ENCODE results near the gene CXXC4.

The CXXC4 gene

DNA sequence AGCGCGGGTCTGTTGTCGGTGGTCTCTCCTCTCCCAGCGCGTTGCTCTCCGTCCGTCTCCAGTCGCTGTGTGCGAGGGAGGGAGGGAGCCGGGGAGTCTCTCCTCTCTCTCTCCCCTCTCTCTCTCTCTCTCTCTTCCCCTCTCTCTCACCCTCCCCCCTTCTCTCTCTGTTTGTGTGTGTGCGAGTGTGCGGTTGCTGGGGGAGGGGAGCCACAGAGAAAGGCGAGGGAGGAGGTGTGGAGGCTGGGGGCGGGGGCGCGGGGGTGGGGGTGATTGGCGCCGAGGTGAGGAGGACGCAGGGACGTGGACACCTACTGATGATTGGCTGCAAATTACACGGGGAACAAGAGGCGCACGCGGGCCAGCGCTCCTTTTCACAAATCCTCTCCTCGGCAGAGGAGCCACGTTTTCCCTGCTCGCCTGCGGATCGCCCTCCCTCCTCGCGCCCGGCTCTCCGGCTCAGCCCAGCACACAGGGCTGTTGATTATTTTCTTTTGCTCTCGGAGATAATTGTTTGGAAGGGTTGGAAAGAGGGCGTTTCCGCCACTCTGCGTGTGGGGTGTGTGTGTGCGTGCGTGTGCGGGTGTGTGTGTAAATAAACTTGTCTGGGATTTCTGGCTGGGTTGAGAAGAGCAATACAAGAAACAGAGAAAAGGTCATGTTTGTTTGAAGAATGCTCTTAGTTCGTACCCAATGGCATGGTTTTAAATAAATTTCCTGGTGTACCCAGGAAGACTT is at the start of gene CXXC4:
Gene CXXC4 (minus strand): TSS at position 73 of the 738 bp plus-strand sequence. CDS start 3,092 bp downstream, outside the sequence.
- TF ChIP-seq, protein P1, sequence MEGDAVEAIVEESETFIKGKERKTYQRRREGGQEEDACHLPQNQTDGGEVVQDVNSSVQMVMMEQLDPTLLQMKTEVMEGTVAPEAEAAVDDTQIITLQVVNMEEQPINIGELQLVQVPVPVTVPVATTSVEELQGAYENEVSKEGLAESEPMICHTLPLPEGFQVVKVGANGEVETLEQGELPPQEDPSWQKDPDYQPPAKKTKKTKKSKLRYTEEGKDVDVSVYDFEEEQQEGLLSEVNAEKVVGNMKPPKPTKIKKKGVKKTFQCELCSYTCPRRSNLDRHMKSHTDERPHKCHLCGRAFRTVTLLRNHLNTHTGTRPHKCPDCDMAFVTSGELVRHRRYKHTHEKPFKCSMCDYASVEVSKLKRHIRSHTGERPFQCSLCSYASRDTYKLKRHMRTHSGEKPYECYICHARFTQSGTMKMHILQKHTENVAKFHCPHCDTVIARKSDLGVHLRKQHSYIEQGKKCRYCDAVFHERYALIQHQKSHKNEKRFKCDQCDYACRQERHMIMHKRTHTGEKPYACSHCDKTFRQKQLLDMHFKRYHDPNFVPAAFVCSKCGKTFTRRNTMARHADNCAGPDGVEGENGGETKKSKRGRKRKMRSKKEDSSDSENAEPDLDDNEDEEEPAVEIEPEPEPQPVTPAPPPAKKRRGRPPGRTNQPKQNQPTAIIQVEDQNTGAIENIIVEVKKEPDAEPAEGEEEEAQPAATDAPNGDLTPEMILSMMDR (conservative IDR thresholded peaks at IDR 0.05; ENCODE audit: low read depth, low read length), result no peak
- peak; percentile 40 for DNase-seq (ENCODE audit: low read depth)
- peak within 1 kb of the TSS; percentile 46 for H3K4me3 ChIP-seq (ENCODE audit: low read depth, low read length)

DNA sequence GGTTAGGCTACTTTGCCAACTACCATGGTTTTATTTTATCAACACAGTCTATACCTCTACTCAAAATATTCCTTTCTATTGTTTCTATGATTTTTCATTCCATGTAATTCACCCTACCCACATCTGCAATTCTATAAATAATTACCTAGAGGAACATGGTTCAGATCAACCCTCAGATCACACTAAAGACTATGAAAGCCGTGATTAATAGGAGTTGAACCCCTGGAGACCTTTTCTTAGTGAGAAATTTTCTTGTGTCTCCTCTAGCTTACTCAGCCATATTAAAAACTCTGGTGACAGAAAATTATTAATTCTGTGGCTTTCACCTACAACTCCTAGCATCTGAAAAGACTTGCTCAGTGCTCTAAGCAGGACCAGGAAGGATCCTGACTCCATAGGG is 38.5 kb upstream of the CXXC4 start:
- TF ChIP-seq, protein P1 (conservative IDR thresholded peaks at IDR 0.05; ENCODE audit: low read depth, low read length), result no peak
- H3K4me3 ChIP-seq (ENCODE audit: low read depth, low read length), result no peak overlapping the region

DNA sequence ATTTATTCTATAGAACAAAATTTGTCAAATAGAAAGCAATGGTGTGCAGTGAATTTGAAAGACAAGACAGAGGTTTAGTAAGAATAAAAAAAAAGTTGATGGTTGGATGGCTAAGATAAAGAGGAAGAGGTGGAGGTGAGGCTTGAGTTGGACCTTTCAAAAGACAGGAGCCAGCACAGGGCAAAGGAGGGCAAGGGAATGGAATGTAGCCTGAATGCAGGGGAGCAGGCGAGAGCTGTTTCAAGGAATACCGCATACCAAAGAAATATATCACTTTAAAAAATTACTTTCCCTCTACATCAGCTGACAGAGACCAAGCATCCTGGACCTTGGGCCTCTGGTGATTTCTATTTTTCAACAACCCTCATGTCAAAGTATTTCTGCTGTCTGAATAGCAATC is 38.0 kb upstream of the CXXC4 start:
- TF ChIP-seq, protein P1 (conservative IDR thresholded peaks at IDR 0.05; ENCODE audit: low read depth, low read length), result no peak
- H3K4me3 ChIP-seq (ENCODE audit: low read depth, low read length), result no peak overlapping the region
- no peak for DNase-seq (ENCODE audit: low read depth)

More for the DNA sequence above, 38.5 kb upstream of the CXXC4 start:
- no peak for DNase-seq (ENCODE audit: low read depth)

DNA sequence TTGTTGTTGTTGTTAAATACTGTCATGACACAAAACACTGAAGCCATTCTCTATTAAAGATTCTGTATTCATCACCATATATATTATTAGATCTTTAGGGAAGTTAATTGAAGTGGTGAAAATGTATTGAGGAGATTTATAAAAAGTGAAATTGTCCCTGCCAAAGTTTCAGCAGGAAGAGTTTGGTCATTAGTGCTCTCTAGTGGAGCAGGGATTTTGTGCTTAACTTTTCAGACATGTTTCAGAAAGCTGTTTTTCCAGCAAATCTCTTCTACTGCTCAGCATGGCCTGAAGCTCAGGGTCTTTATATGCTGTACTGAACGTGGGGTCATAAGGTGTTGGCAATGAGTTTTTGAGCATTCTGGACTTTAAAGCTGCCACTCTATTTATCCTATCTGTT is 36.7 kb upstream of the CXXC4 start:
- TF ChIP-seq, protein P1 (conservative IDR thresholded peaks at IDR 0.05; ENCODE audit: low read depth, low read length), result no peak
- DNase-seq (ENCODE audit: low read depth), result no peak
- H3K4me3 ChIP-seq (ENCODE audit: low read depth, low read length), result no peak overlapping the region

DNA sequence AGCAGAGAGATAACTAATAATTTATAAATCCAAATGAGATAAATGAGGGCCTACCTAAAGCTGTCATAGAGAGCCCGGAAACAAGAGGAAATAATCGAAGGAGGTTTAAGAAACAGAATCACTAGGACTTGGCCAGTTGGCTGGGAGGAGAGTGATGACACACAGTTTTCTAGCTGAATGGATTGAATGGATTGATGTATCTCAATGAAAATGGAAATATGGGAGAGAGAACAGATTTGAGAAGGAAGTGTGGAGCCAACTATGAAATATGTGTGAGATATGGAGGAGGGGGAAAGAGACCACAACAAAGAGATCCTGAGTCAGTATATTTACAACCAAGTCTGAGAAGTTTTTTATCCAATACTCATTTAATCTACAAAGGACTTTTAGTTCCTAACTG is 35.7 kb upstream of the CXXC4 start:
- DNase-seq (ENCODE audit: low read depth), result no peak
- no peak overlapping the region for H3K4me3 ChIP-seq (ENCODE audit: low read depth, low read length)
- TF ChIP-seq, protein P1 (conservative IDR thresholded peaks at IDR 0.05; ENCODE audit: low read depth, low read length), result no peak

DNA sequence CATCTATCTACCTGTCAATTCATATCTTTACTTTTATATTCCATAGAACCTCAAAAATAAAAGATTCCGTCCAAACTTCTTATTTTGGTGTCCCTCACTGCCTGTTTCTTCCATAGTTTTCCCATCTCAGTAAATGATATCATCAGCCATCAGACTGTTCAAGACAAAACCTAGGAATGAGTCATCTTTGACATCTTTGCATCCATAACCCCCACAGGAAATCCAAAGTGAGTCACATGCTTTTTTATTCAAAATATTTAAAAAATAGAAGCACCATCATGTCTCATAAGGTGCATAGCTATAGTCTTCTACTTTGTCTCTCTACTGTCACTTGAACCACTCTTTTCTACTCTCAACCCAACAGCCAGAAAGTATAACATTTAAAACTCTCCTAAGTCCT is 29.9 kb upstream of the CXXC4 start:
- H3K4me3 ChIP-seq (ENCODE audit: low read depth, low read length), result no peak overlapping the region
- peak; percentile 0 for DNase-seq (ENCODE audit: low read depth)
- TF ChIP-seq, protein P1 (conservative IDR thresholded peaks at IDR 0.05; ENCODE audit: low read depth, low read length), result no peak

DNA sequence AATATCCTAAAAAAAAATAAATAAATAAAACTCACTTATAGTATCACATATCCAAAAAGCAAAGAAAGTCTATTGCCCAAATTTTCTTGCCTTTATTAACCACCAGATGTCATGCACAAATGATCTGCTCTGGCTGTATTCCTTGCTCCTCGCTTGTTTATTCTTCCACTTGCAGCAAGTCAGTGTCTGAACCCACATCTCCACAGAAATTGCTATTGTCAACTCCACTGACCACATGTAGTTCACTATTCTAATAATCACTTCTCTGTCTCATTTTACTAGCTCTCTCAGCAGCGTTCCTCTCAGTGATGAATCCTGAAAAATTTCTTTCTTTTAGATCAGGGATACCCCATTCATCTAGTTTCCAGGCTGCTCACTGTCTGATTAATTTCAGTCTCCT is 29.3 kb upstream of the CXXC4 start:
- TF ChIP-seq, protein P1 (conservative IDR thresholded peaks at IDR 0.05; ENCODE audit: low read depth, low read length), result no peak
- no peak for DNase-seq (ENCODE audit: low read depth)
- no peak overlapping the region for H3K4me3 ChIP-seq (ENCODE audit: low read depth, low read length)

Measured in choroid plexus epithelial cell (primary cell).